ENCODE data around the gene EFNA3. TPM values are rescaled to one million over a fixed set of nuclear protein-coding genes. Genes with fewer than 3 reads are reported as not detected.

EFNA3 gene
- polyA plus RNA-seq, 4 donors, result 2.0 to 7.0 (median 5.4) TPM

DNA sequence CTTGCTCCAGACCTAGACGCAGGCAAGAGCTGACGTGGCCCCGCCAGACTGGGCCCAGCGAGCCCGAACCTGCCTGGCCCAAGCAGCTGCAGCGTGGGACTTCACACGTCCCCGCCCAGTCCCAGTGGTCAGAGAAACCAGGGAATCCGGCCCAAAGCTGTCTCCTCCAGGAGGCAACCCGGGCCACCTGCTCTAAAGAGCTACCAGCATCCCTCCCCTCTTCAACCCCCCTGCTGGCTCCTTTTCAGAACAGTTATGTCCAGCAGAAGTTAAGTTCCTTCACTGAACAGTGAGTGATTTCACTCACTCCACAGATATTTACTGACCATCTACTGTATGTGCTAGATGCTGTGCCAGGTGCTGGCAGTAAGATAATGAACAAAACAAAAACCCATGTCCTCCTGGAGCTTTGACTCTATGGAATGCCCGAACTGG lies 46.9 kb downstream of the EFNA3 start:
- H3K4me3 ChIP-seq (ENCODE audit: low read depth in 1 of 3, low read length in 3 of 3), result no peak overlapping the region
- DNase-seq, result no peak
- 25 to 56% (median 55%) methylated on average over 11 of the region's 11 CpGs for WGBS, 3 donors
- no peaks in the 10 kb centered on the region for H3K9me3 ChIP-seq (ENCODE audit: control insufficient read depth in 2 of 2, insufficient read depth in 1 of 2, low read depth in 1 of 2, low read length in 1 of 2)
- FAIRE-seq, result no peak
- H3K36me3 ChIP-seq (ENCODE audit: control insufficient read depth in 3 of 3, insufficient read depth in 2 of 3, low read depth in 1 of 3, low read length in 3 of 3), result peaks cover 0 to 12% (median 0%) of the 10 kb centered on the region in 3 donors
- peaks cover 0 to 43% (median 6%) of the 10 kb centered on the region in 3 donors for H3K4me1 ChIP-seq (ENCODE audit: control insufficient read depth in 3 of 3, insufficient read depth in 2 of 3, low read depth in 1 of 3, low read length in 2 of 3)
- peak overlapping the region; percentile 89 to 98 (median 96) for H3K27ac ChIP-seq (ENCODE audit: low read depth in 1 of 3, low read length in 2 of 3)
- H3K27me3 ChIP-seq (ENCODE audit: control insufficient read depth in 3 of 3, insufficient read depth in 3 of 3, low read length in 3 of 3), result peaks cover 0 to 6% (median 0%) of the 10 kb centered on the region in 3 donors

- Histone ChIP-seq H3K27ac (ENCODE audit: low read depth in 1 of 3, low read length in 2 of 3) (peak overlapping the region; percentile 89 to 98 (median 96)), H3K4me3 (ENCODE audit: low read depth in 1 of 3, low read length in 3 of 3) (peak overlapping the region in 2 of 3 donors; percentile 85 to 93), H3K27me3 (ENCODE audit: control insufficient read depth in 3 of 3, insufficient read depth in 3 of 3, low read length in 3 of 3) (peaks cover 0 to 6% (median 0%) of the 10 kb centered on the region in 3 donors), H3K4me1 (ENCODE audit: control insufficient read depth in 3 of 3, insufficient read depth in 2 of 3, low read depth in 1 of 3, low read length in 2 of 3) (peaks cover 0 to 43% (median 6%) of the 10 kb centered on the region in 3 donors), H3K36me3 (ENCODE audit: control insufficient read depth in 3 of 3, insufficient read depth in 2 of 3, low read depth in 1 of 3, low read length in 3 of 3) (peaks cover 0 to 13% (median 0%) of the 10 kb centered on the region in 3 donors), H3K9me3 (ENCODE audit: control insufficient read depth in 2 of 2, insufficient read depth in 1 of 2, low read depth in 1 of 2, low read length in 1 of 2) (no peaks in the 10 kb centered on the region)
- 1 to 29% (median 21%) methylated on average over 49 to 53 of the region's 53 CpGs for WGBS, 3 donors
- FAIRE-seq, result no peak
- DNase-seq, result peak; percentile 94 to 97
These were observed 47.4 kb downstream of the EFNA3 start for GRCh38 chr1:155125946-155126555.

DNA sequence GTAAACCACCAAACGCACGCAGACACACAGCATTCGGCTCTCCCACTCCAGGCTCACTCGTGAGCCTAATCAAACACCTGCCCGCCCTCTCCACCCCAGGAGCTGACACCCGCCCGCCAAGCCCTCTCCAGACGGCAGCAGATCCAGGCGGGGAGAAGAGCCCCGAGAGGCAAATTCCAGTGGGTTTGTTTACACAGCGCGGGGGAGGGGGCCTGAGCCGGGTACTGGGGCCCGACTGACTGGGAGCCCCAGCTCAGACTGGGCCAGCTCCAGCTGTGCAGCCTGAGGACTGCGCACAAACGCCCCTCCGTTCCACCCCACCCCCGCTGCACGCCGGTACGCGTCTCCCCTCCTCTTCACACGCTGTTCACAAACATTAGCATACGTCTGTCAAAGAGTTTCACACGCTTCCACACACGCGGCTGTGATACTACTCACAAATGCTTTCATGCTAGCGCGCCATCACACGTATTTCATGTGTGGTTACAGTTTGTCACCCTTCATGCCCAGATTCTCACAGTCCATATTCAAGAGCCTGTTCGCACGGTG lies 48.0 kb downstream of the EFNA3 start:
- DNase-seq, result peak; percentile 64 to 90
- H3K27me3 ChIP-seq (ENCODE audit: control insufficient read depth in 3 of 3, insufficient read depth in 3 of 3, low read length in 3 of 3), result peaks cover 0 to 6% (median 0%) of the 10 kb centered on the region in 3 donors
- H3K36me3 ChIP-seq (ENCODE audit: control insufficient read depth in 3 of 3, insufficient read depth in 2 of 3, low read depth in 1 of 3, low read length in 3 of 3), result peaks cover 0 to 19% (median 2%) of the 10 kb centered on the region in 3 donors
- peaks cover 0 to 49% (median 6%) of the 10 kb centered on the region in 3 donors for H3K4me1 ChIP-seq (ENCODE audit: control insufficient read depth in 3 of 3, insufficient read depth in 2 of 3, low read depth in 1 of 3, low read length in 2 of 3)
- FAIRE-seq, result no peak
- 1 to 3% (median 3%) methylated on average over 32 of the region's 32 CpGs for WGBS, 3 donors
- peak overlapping the region; percentile 9 to 93 (median 85) for H3K4me3 ChIP-seq (ENCODE audit: low read depth in 1 of 3, low read length in 3 of 3)
- H3K27ac ChIP-seq (ENCODE audit: low read depth in 1 of 3, low read length in 2 of 3), result peak overlapping the region; percentile 89 to 98 (median 96)
- no peaks in the 10 kb centered on the region for H3K9me3 ChIP-seq (ENCODE audit: control insufficient read depth in 2 of 2, insufficient read depth in 1 of 2, low read depth in 1 of 2, low read length in 1 of 2)

GRCh38 chr1:155127105-155127966 lies 48.7 kb downstream of the EFNA3 start, which contains the start of gene EFNA1:
TSS of gene EFNA1 (plus strand) at chr1:155127876. CDS start at chr1:155127978, 102 bp downstream.
- peaks cover 0 to 26% (median 3%) of the 10 kb centered on the region in 3 donors for H3K36me3 ChIP-seq (ENCODE audit: control insufficient read depth in 3 of 3, insufficient read depth in 2 of 3, low read depth in 1 of 3, low read length in 3 of 3)
- WGBS, 3 donors, result 0 to 1% (median 0%) methylated on average over 51 to 76 of the region's 76 CpGs
- DNase-seq (peak; percentile 91 to 95), FAIRE-seq (no peak)
- peaks cover 0 to 6% (median 0%) of the 10 kb centered on the region in 3 donors for H3K27me3 ChIP-seq (ENCODE audit: control insufficient read depth in 3 of 3, insufficient read depth in 3 of 3, low read length in 3 of 3)
- H3K27ac ChIP-seq (ENCODE audit: low read depth in 1 of 3, low read length in 2 of 3), result peak within 1 kb of the TSS; percentile 89 to 100 (median 96)
- H3K9me3 ChIP-seq (ENCODE audit: control insufficient read depth in 2 of 2, insufficient read depth in 1 of 2, low read depth in 1 of 2, low read length in 1 of 2), result no peaks in the 10 kb centered on the region
- H3K4me1 ChIP-seq (ENCODE audit: control insufficient read depth in 3 of 3, insufficient read depth in 2 of 3, low read depth in 1 of 3, low read length in 2 of 3), result peaks cover 0 to 53% (median 6%) of the 10 kb centered on the region in 3 donors
- peak within 1 kb of the TSS; percentile 60 to 93 (median 85) for H3K4me3 ChIP-seq (ENCODE audit: low read depth in 1 of 3, low read length in 3 of 3)

DNA sequence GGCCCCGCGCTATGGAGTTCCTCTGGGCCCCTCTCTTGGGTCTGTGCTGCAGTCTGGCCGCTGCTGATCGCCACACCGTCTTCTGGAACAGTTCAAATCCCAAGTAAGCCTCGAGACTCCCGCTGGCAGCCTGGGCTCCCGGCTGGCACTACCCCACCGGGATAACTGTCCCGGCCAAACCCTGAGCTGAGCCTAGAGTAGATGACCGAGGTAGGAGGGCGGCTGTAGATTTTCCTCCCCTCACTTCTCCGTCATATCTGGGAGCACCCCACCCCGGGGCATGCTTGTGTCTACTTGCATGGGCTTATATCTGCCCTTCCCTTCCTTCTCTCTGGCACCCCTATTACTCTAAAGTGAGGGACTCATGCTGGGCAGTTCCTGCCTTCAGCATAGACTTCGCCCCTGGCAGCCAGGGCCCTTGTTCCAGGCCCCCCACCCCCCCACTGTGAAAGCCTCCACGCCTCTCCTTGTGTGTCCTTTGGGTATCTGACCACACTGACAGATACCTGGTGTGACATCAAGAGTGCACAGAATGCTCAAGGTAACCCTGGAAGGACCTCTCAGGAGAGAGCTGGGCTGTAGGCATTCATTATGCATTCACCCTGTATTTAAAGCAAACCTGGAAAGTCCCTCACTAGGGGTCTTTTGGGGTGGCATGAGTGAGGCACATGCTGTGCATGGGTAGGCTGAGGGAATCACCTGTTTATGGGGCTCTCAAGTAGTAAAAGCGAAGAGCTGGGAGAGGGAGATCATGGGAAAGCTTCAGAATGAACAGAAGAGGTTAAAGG lies 49.5 kb downstream of the EFNA3 start:
- peaks cover 0 to 55% (median 6%) of the 10 kb centered on the region in 3 donors for H3K4me1 ChIP-seq (ENCODE audit: control insufficient read depth in 3 of 3, insufficient read depth in 2 of 3, low read depth in 1 of 3, low read length in 2 of 3)
- peak overlapping the region; percentile 79 to 100 (median 96) for H3K27ac ChIP-seq (ENCODE audit: low read depth in 1 of 3, low read length in 2 of 3)
- WGBS, 3 donors, result 1 to 3% (median 3%) methylated on average over 15 to 17 of the region's 17 CpGs
- DNase-seq, result peak in 1 of 2 donors; percentile 35
- peaks cover 0 to 6% (median 0%) of the 10 kb centered on the region in 3 donors for H3K27me3 ChIP-seq (ENCODE audit: control insufficient read depth in 3 of 3, insufficient read depth in 3 of 3, low read length in 3 of 3)
- H3K9me3 ChIP-seq (ENCODE audit: control insufficient read depth in 2 of 2, insufficient read depth in 1 of 2, low read depth in 1 of 2, low read length in 1 of 2), result no peaks in the 10 kb centered on the region
- H3K36me3 ChIP-seq (ENCODE audit: control insufficient read depth in 3 of 3, insufficient read depth in 2 of 3, low read depth in 1 of 3, low read length in 3 of 3), result peaks cover 0 to 34% (median 3%) of the 10 kb centered on the region in 3 donors
- FAIRE-seq, result no peak
- H3K4me3 ChIP-seq (ENCODE audit: low read depth in 1 of 3, low read length in 3 of 3), result peak overlapping the region; percentile 60 to 93 (median 85)

- 6 to 13% (median 10%) methylated on average over 12 to 14 of the region's 14 CpGs for WGBS, 3 donors
- peaks cover 0 to 6% (median 0%) of the 10 kb centered on the region in 3 donors for H3K27me3 ChIP-seq (ENCODE audit: control insufficient read depth in 3 of 3, insufficient read depth in 3 of 3, low read length in 3 of 3)
- peak overlapping the region; percentile 79 to 100 (median 96) for H3K27ac ChIP-seq (ENCODE audit: low read depth in 1 of 3, low read length in 2 of 3)
- peak; percentile 93 to 97 for DNase-seq
- peak overlapping the region; percentile 60 to 93 (median 85) for H3K4me3 ChIP-seq (ENCODE audit: low read depth in 1 of 3, low read length in 3 of 3)
- H3K4me1 ChIP-seq (ENCODE audit: control insufficient read depth in 3 of 3, insufficient read depth in 2 of 3, low read depth in 1 of 3, low read length in 2 of 3), result peaks cover 0 to 58% (median 6%) of the 10 kb centered on the region in 3 donors
- no peak for FAIRE-seq
- H3K9me3 ChIP-seq (ENCODE audit: control insufficient read depth in 2 of 2, insufficient read depth in 1 of 2, low read depth in 1 of 2, low read length in 1 of 2), result no peaks in the 10 kb centered on the region
- H3K36me3 ChIP-seq (ENCODE audit: control insufficient read depth in 3 of 3, insufficient read depth in 2 of 3, low read depth in 1 of 3, low read length in 3 of 3), result peaks cover 0 to 42% (median 3%) of the 10 kb centered on the region in 3 donors
These were observed 50.3 kb downstream of the EFNA3 start for GRCh38 chr1:155128755-155129473.

DNA sequence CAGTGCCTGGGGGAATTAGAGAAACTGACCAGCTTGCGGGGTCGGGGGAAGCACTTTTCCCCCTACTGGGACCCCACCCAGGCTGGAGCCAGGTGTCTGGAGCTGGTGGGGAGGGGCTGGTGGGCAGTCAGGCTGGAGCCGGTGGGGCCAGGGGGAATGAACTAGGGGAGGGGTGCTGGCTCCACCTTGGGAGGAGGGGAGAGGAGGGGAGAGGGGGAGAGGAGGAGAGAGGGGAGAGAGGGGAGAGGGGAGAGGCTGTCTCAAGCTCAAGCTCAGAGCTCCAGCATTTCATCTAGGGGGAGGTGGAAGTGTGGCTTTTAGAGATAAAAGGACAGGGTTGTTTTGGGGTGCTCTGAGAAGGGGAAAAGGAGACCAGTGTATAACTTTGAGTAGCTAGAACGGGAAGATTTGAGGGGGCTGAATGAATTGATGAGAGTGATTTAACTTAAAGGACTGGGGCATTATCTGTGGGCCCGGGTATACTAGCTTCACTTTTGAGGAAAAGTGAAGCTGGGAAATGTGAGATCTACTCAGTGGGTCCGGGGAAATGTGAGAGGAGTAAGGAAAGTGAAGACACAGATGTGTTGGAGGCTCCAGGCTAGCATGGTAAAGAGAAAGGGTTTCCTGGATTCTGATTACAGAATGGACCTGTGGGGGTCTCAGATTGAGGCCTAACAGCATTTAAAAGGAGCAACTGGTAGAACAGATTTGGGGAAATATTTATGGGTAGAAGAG lies 51.8 kb downstream of the EFNA3 start:
- Histone ChIP-seq H3K4me1 (ENCODE audit: control insufficient read depth in 3 of 3, insufficient read depth in 2 of 3, low read depth in 1 of 3, low read length in 2 of 3) (peaks cover 0 to 58% (median 0%) of the 10 kb centered on the region in 3 donors), H3K27me3 (ENCODE audit: control insufficient read depth in 3 of 3, insufficient read depth in 3 of 3, low read length in 3 of 3) (peaks cover 0 to 6% (median 0%) of the 10 kb centered on the region in 3 donors), H3K9me3 (ENCODE audit: control insufficient read depth in 2 of 2, insufficient read depth in 1 of 2, low read depth in 1 of 2, low read length in 1 of 2) (no peaks in the 10 kb centered on the region), H3K36me3 (ENCODE audit: control insufficient read depth in 3 of 3, insufficient read depth in 2 of 3, low read depth in 1 of 3, low read length in 3 of 3) (peaks cover 0 to 53% (median 6%) of the 10 kb centered on the region in 3 donors), H3K27ac (ENCODE audit: low read depth in 1 of 3, low read length in 2 of 3) (peak overlapping the region; percentile 79 to 100 (median 96)), H3K4me3 (ENCODE audit: low read depth in 1 of 3, low read length in 3 of 3) (peak overlapping the region; percentile 16 to 93 (median 85))
- FAIRE-seq (no peak), DNase-seq (peak; percentile 23 to 39)
- 3 to 26% (median 11%) methylated on average over 6 of the region's 6 CpGs for WGBS, 3 donors

Data from small intestine (tissue), 7 donors.